Activated T-cell treated with anti-CD3 and anti-CD28 coated beads, Interleukin-2, amount 50 U/mL, for 24 hours (primary cell): ENCODE measurements around the gene DDIAS.

Experiments used
- DNase-seq: peaks from one replicate; pipeline ENCODE4 v3.0.0-alpha.2; 2020
- H3K27ac Mint-ChIP-seq: 2 replicates; pipeline ENCODE4 v1.8.0; 2020; ENCODE audit warnings: mild to moderate bottlenecking, mixed read lengths
- H3K27me3 Mint-ChIP-seq: 2 replicates; pipeline ENCODE4 v1.8.0; 2020; ENCODE audit warnings: mixed read lengths
- H3K36me3 Mint-ChIP-seq: 2 replicates; pipeline ENCODE4 v1.8.0; 2020; ENCODE audit warnings: low read depth, mixed read lengths
- H3K4me1 Mint-ChIP-seq: 2 replicates; pipeline ENCODE4 v1.8.0; 2020; ENCODE audit warnings: low read depth, mixed read lengths
- H3K4me3 Mint-ChIP-seq: 2 replicates; pipeline ENCODE4 v1.8.0; 2020; ENCODE audit warnings: mild to moderate bottlenecking, moderate library complexity, mixed read lengths
- H3K9me3 Mint-ChIP-seq: 2 replicates; pipeline ENCODE4 v1.8.0; 2020; ENCODE audit warnings: mixed read lengths

DDIAS gene

GRCh38 chr11:82980292-82980691, 78.8 kb downstream of the DDIAS start:
- peaks cover 53% of the 10 kb centered on the region for H3K4me1 Mint-ChIP-seq
- peaks cover 38% of the 10 kb centered on the region for H3K36me3 Mint-ChIP-seq
- H3K9me3 Mint-ChIP-seq: no peaks in the 10 kb centered on the region
- no peak for DNase-seq
- H3K27me3 Mint-ChIP-seq: no peaks in the 10 kb centered on the region
- peak overlapping the region; percentile 79 for H3K27ac Mint-ChIP-seq
- H3K4me3 Mint-ChIP-seq: peak overlapping the region; percentile 12

GRCh38 chr11:82980947-82981346, 79.4 kb downstream of the DDIAS start:
- Mint-ChIP-seq H3K27ac (peak overlapping the region; percentile 79), H3K27me3 (no peaks in the 10 kb centered on the region), H3K4me3 (no peak overlapping the region), H3K9me3 (no peaks in the 10 kb centered on the region), H3K36me3 (peaks cover 44% of the 10 kb centered on the region), H3K4me1 (peaks cover 53% of the 10 kb centered on the region)
- no peak for DNase-seq

GRCh38 chr11:82981852-82982251, 80.3 kb downstream of the DDIAS start:
- peak overlapping the region; percentile 3 for H3K27ac Mint-ChIP-seq
- peaks cover 50% of the 10 kb centered on the region for H3K4me1 Mint-ChIP-seq
- H3K9me3 Mint-ChIP-seq: no peaks in the 10 kb centered on the region
- H3K36me3 Mint-ChIP-seq: peaks cover 48% of the 10 kb centered on the region
- DNase-seq: no peak
- H3K4me3 Mint-ChIP-seq: no peak overlapping the region
- H3K27me3 Mint-ChIP-seq: no peaks in the 10 kb centered on the region
